Esophagus squamous epithelium (tissue), 5 donors: ENCODE measurements around the gene AKT2. TPM values are rescaled to one million over a fixed set of nuclear protein-coding genes. Genes with fewer than 3 reads are reported as not detected.

Source experiments
- DNase-seq: peaks from one replicate; lab custom pipeline; 2025; lab: John Stamatoyannopoulos, UW
- H3K27ac ChIP-seq, 4 donors: fragments of 200-600 bp; sonication (generic); one replicate each; pipeline ENCODE4 v1.5.1; 2016 to 2019; ENCODE audit warnings: mild to moderate bottlenecking in 1 of 4
- H3K27me3 ChIP-seq, 4 donors: fragments of 200-600 bp; sonication (generic); 1 replicate in 3 of 4; 2 replicates in 1 of 4; pipeline versions ENCODE4 v1.5.1 to v1.6.0; 2017 to 2021; ENCODE audit warnings: antibody characterized with exemption in 1 of 4
- H3K36me3 ChIP-seq, 3 donors: fragments of 200-600 bp; sonication (generic); one replicate each; pipeline ENCODE4 v1.5.1; 2016 to 2019
- H3K4me1 ChIP-seq, 3 donors: fragments of 200-600 bp; sonication (generic); one replicate each; pipeline ENCODE4 v1.5.1; 2017 to 2019
- H3K4me3 ChIP-seq, 4 donors: fragments of 200-600 bp; sonication (generic); 1 replicate in 3 of 4; 2 replicates in 1 of 4; pipeline ENCODE4 v1.5.1; 2016 to 2019; ENCODE audit warnings: mild to moderate bottlenecking in 2 of 4, moderate library complexity in 1 of 4
- H3K9me3 ChIP-seq, 3 donors: fragments of 200-600 bp; sonication (generic); one replicate each; pipeline ENCODE4 v1.5.1; 2016 to 2019
- POLR2A ChIP-seq, 4 donors: fragments of 450-650 bp; IDR thresholded peaks; one replicate each; pipeline ENCODE4 v1.6.1; 2017; ENCODE audit warnings: antibody characterized with exemption in 4 of 4, mild to moderate bottlenecking in 4 of 4, moderate library complexity in 3 of 4
- WGBS, 2 donors: methylation state at CpG; one replicate each; pipeline ENCODE4 v1.1.5; 2018; 5-methylcytosine and 5-hydroxymethylcytosine counted together
- intact Hi-C: fragments of 100-400 bp; cut with DNase I; formaldehyde crosslinking; loops from one replicate; pipeline ENCODE4 v1.15.0; 2022
- total RNA-seq, 4 donors: library from RNA; depleted of rRNA; stranded (reverse); fragments of >200 nt; gene quantifications; one replicate each; pipeline ENCODE4 v1.1.0, GENCODE V29; 2016
- TF ChIP-seq, protein P1 (sequence below), 6 experiments: fragments of 450-650 bp in 4 of 6; fragments of 200-600 bp in 2 of 6; sonication (generic) in 2 of 6; IDR thresholded peaks; one replicate each; pipeline ENCODE4 v1.5.1; 2016 to 2019; ENCODE audit warnings: antibody characterized with exemption in 6 of 6, mild to moderate bottlenecking in 4 of 6, moderate library complexity in 4 of 6
- donor health status: DM: yes; HTN: yes; CAD: no.

The AKT2 gene
- total RNA-seq, 4 donors from 2014 or later, result 59.0 to 84.7 (median 69.0) TPM

DNA sequence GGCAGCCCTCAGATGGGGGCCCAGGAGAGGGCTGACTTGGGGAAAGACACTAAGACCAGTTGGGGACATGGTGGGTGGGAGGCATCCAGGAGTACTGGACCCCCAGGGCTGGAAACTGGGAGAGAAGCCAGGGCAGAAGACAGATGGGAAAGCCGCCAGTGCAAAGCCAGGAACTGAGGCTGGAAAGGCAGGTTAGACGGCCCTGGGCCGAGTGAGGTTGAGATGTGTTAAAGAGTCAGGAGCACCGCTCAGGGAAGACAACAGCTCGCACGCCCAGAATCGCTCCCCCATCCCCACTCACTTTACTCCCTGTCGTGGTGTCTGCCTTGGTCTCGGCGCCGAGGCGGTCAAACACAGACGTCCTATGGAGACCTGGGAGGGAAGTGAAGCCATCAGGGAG is 38.6 kb upstream of the AKT2 start:
- H3K27ac ChIP-seq, result no peak overlapping the region
- no peaks in the 10 kb centered on the region for H3K9me3 ChIP-seq
- peaks cover 20 to 95% (median 53%) of the 10 kb centered on the region in 3 donors for H3K36me3 ChIP-seq
- WGBS, 2 donors, result 69 to 84% methylated on average over 6 to 12 of the region's 13 CpGs
- no peak for DNase-seq
- TF ChIP-seq POLR2A (IDR thresholded peaks at IDR 0.05), result no peak
- TF ChIP-seq, protein P1, sequence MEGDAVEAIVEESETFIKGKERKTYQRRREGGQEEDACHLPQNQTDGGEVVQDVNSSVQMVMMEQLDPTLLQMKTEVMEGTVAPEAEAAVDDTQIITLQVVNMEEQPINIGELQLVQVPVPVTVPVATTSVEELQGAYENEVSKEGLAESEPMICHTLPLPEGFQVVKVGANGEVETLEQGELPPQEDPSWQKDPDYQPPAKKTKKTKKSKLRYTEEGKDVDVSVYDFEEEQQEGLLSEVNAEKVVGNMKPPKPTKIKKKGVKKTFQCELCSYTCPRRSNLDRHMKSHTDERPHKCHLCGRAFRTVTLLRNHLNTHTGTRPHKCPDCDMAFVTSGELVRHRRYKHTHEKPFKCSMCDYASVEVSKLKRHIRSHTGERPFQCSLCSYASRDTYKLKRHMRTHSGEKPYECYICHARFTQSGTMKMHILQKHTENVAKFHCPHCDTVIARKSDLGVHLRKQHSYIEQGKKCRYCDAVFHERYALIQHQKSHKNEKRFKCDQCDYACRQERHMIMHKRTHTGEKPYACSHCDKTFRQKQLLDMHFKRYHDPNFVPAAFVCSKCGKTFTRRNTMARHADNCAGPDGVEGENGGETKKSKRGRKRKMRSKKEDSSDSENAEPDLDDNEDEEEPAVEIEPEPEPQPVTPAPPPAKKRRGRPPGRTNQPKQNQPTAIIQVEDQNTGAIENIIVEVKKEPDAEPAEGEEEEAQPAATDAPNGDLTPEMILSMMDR (IDR thresholded peaks at IDR 0.05), result no peak
- H3K27me3 ChIP-seq, result no peaks in the 10 kb centered on the region
- intact Hi-C loops, result no loop called here
- no peaks in the 10 kb centered on the region for H3K4me1 ChIP-seq
- no peak overlapping the region for H3K4me3 ChIP-seq

DNA sequence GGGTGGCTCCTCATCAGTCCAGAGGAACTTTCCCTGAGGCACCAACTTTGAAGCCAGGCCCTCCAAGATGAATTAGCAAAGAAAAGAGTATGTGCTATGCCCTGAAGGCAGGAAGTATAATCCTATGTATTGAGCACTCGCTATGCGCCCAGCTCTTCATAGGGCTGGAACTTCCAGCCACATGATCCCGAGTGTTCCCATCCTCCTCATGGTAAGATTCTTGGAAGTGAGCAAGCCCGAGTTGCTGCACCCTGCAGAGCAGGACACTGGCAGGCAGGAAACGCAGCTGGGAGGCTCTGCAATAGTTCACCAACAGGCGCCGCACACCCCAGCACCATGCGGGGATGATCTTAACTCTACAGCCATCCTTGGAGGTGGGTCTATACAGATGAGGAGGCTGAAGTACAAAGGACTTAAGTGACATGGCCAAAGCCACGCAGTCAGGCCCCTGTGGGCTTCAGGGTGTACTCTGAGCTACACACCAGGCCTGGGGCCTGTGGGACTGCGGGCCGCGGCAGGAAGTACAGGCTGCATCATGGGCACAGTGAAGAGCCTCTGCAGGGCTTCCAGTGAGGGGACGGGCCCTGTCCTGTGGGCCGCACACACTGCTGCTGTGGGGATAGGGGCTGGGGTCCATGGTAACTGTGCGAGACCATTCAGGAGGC is 37.9 kb upstream of the AKT2 start:
- H3K27ac ChIP-seq, result no peak overlapping the region
- no peak overlapping the region for H3K4me3 ChIP-seq
- intact Hi-C loops, result no loop called here
- no peak for DNase-seq
- TF ChIP-seq POLR2A (IDR thresholded peaks at IDR 0.05), result no peak
- TF ChIP-seq, protein P1 (IDR thresholded peaks at IDR 0.05), result no peak
- no peaks in the 10 kb centered on the region for H3K4me1 ChIP-seq
- H3K27me3 ChIP-seq, result no peaks in the 10 kb centered on the region
- H3K36me3 ChIP-seq, result peaks cover 20 to 95% (median 49%) of the 10 kb centered on the region in 3 donors
- no peaks in the 10 kb centered on the region for H3K9me3 ChIP-seq
- 77 to 78% methylated on average over 4 to 11 of the region's 15 CpGs for WGBS, 2 donors

GRCh38 chr19:40322271-40322610 is 37.1 kb upstream of the AKT2 start:
- TF ChIP-seq POLR2A (IDR thresholded peaks at IDR 0.05), result no peak
- TF ChIP-seq, protein P1 (IDR thresholded peaks at IDR 0.05), result no peak
- H3K27ac ChIP-seq, result no peak overlapping the region
- H3K9me3 ChIP-seq, result no peaks in the 10 kb centered on the region
- DNase-seq, result no peak
- no peaks in the 10 kb centered on the region for H3K4me1 ChIP-seq
- H3K27me3 ChIP-seq, result no peaks in the 10 kb centered on the region
- WGBS, 2 donors, result 100% methylated on average over 1 of the region's 7 CpGs; no CpG with 5 or more reads in 1 of the 2 donors
- intact Hi-C loops, result no loop called here
- no peak overlapping the region for H3K4me3 ChIP-seq
- H3K36me3 ChIP-seq, result peaks cover 15 to 95% (median 41%) of the 10 kb centered on the region in 3 donors

GRCh38 chr19:40321566-40322270 is 36.6 kb upstream of the AKT2 start:
- 90 to 91% methylated on average over 5 to 9 of the region's 27 CpGs for WGBS, 2 donors
- no peaks in the 10 kb centered on the region for H3K4me1 ChIP-seq
- H3K36me3 ChIP-seq, result peaks cover 15 to 97% (median 40%) of the 10 kb centered on the region in 3 donors
- no peak overlapping the region for H3K27ac ChIP-seq
- intact Hi-C loops, result no loop called here
- TF ChIP-seq POLR2A (IDR thresholded peaks at IDR 0.05), result no peak
- TF ChIP-seq, protein P1 (IDR thresholded peaks at IDR 0.05), result no peak
- no peaks in the 10 kb centered on the region for H3K27me3 ChIP-seq
- no peak overlapping the region for H3K4me3 ChIP-seq
- H3K9me3 ChIP-seq, result no peaks in the 10 kb centered on the region
- DNase-seq, result no peak

DNA sequence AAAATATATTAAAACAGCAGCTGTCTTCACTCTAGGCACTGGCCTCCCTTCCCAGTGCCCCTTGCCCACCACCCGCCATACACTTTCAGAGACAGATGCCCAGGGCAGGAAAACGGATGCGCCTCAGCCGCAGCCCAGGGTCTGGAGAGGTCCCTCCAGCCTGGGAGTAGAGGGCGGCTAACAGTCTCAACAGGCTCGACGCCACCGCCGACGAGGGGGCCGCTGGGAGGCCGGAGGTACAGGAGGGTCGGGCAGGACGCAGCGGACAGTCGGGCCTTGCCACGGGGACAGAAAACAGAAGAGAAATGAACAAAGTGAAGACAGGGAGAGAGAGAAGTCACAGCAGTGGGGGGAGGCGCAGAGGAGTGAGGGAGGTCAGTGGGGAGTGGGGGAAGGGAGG is 35.9 kb upstream of the AKT2 start:
- 95 to 97% methylated on average over 4 to 17 of the region's 18 CpGs for WGBS, 2 donors
- intact Hi-C loops, result no loop called here

More for the DNA sequence above, 35.9 kb upstream of the AKT2 start:
- H3K4me1 ChIP-seq, result no peaks in the 10 kb centered on the region
- no peaks in the 10 kb centered on the region for H3K27me3 ChIP-seq
- H3K4me3 ChIP-seq, result no peak overlapping the region
- H3K9me3 ChIP-seq, result no peaks in the 10 kb centered on the region
- H3K27ac ChIP-seq, result no peak overlapping the region
- TF ChIP-seq POLR2A (IDR thresholded peaks at IDR 0.05), result no peak
- TF ChIP-seq, protein P1 (IDR thresholded peaks at IDR 0.05), result no peak
- DNase-seq, result no peak
- H3K36me3 ChIP-seq, result peaks cover 15 to 92% (median 34%) of the 10 kb centered on the region in 3 donors
